OCI-LY7 (cell line): ENCODE measurements around the gene ZPR1.

Experiments
- CTCF ChIP-seq: fragments of 200-600 bp; sonication (generic); conservative IDR thresholded peaks from 2 replicates; pipeline ENCODE4 v1.5.1; 2014; ENCODE audit warnings: mild to moderate bottlenecking, antibody characterized with exemption, low read length, moderate library complexity, mixed read lengths
- EZH2phosphoT487 ChIP-seq: fragments of 200-600 bp; sonication (generic); IDR thresholded peaks from 2 replicates; pipeline ENCODE4 v1.6.1; 2018; ENCODE audit warnings: low read depth, borderline replicate concordance, mild to moderate bottlenecking, mixed run types, antibody characterized with exemption, low read length, moderate library complexity, mixed read lengths

GRCh38 chr11:116793772-116794097 is 5.9 kb upstream of the ZPR1 start:
- TF ChIP-seq CTCF: no peak
- TF ChIP-seq EZH2phosphoT487: no peak
